ENCODE results near the gene CNST.
"Not testable (repeated sequence)": the region's sequence is repeated elsewhere in the genome, so short reads cannot be mapped to it uniquely, and the experiment has no call there.

Gene CNST

DNA sequence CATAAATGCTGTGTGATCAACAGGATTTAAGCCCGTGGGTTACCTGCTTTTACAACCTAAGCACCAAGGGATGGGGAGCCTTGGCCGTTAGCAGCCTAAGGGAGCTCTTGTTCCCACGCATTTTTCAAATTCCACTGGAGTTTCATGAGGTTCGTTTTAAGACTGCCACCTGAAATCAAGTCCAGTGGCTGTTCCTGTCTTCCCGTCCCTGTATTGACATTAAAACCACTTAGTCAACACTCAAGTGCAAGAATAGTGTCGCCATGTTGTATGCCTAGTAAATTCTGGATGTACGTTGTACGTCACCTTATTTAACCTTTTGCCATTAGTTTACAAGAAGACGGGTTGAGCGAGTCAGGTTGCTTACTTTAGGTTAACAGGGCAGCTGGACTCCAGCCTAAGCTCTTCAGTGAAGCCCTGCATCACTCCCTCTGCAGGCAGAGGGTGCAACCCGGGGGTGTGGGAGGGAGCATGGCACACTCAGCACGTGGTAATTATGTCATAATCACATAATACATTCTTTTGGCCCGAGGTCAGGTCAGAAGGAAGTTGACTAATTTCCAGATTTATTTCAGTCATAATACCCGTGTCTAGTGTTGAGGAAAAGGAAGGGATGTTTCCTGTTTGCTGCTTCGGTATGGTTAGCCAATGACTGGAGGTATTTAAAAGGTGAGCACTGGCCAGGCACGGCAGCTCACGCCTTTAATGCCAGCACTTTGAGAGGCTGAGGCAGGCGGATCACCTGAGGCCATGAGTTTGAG is 42.5 kb downstream of the CNST start:
- intact Hi-C loops (cut with DNase I): no loop called here
- no peak for DNase-seq

DNA sequence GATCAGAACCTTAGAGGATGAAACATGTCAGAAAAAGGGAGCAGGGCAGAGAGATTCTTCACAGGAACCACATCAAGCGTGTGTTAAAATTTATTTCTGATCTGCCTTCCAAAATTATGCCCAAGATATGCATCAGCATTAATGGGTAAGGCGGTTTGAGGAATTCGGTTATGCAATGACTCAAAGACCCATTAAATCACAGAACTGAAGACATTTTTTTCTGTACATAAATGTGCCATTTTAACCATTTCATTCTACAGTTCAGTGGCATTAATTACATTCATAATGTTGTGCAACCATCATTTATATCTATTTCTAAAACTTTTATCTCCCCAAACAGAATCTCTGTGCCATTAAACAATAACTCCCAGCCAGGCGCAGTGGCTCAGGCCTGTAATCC is 43.4 kb downstream of the CNST start:
- intact Hi-C loops (cut with DNase I): no loop called here
- DNase-seq: no peak

DNA sequence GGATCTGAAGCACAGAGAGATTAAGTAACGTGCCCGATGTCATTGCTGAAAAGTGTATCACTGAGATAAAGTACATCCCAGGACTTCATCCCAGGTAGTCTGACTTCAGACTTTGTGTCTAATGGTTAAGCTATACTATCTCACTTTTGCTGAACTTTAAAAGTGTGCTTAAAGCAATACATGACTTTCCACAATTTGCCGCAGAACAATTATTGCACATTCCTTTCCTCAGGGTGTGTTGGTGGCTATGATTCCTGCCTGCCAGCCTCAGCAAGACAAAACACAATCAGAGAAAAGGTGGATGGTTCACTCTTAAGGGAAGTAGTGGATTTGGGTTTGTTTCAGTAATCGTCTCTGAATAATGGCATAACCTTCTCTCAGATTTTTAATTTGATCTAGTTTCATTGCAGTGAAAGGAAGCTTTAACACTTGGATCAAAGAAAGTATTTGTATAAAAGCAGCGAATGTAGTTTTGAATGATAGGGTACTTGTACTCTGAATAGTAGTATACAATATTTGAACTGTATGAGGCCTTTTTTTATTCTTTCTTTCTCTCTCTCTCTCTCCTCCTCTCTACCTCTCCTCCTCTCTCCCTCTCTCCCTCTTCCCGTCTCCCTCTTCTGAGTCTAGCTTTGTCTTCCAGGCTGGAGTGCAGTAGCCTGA is 47.0 kb downstream of the CNST start:
- intact Hi-C loops (cut with DNase I): no loop called here
- DNase-seq: no peak

DNA sequence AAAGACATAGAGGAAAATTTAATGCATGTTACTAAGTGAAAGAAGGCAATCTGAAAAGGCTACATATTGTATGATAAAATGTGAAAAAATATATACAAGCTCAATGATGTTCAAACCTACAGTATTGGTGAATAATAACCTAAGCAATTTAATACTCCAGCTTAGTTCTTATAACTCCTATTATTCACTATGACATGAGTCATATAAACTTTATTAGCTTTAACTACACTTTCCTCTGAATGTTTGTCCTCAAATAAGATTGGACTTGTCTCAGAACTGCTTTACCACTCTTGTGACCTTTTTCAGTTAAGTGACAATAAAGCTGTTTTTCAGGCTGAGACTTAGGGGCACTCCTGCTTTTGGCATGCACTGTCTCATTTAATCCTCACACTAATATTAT is 50.9 kb downstream of the CNST start:
- intact Hi-C loops (cut with DNase I): no loop called here
- DNase-seq: no peak

DNA sequence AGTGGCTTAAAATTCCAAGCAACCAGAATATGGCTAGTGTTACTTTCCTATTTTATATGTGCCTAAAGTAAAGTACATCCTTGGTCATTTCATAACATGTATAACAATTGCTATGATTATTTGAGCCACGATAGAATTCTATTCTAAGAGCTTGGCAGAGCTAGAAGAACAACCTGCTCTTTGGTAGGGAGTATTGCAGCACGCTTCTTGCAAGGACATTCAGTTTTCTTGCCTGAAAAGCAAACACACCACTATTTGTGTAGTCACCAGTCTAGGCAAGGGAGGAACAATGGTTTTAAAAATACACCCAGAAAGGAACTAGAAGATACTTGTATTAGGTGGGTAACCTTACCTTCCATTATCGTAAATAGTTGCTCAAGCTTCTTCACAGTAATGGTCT is 51.5 kb downstream of the CNST start:
- no peak for DNase-seq
- intact Hi-C loops (cut with DNase I): no loop called here

DNA sequence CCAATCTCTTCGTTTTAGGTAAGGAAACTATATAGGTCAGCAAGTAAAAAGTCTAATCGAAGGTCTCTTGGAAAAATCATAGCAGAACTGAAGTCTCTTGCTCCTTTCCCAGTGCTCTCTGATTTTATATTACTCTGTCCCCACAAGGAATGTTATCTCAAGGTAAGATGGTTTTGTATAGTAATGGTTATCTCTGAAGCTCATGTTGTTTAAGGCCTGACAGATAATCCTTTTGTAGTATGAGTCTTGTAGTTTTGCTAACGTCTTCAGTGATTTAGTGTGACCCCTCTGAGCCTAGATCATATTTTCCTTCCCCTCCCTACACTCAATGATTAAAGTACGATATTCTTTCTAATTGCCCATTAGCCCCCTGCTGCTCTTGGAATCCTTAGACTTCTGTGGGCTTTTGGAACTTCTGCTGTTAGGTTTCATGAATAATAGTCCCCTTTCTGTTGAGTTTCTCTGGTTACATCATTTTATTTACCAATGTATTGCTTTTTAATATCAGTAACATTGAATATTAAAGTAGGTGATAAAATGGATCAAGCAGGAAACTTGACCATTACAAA is 52.1 kb downstream of the CNST start:
- intact Hi-C loops (cut with DNase I): no loop called here
- no peak for DNase-seq

DNA sequence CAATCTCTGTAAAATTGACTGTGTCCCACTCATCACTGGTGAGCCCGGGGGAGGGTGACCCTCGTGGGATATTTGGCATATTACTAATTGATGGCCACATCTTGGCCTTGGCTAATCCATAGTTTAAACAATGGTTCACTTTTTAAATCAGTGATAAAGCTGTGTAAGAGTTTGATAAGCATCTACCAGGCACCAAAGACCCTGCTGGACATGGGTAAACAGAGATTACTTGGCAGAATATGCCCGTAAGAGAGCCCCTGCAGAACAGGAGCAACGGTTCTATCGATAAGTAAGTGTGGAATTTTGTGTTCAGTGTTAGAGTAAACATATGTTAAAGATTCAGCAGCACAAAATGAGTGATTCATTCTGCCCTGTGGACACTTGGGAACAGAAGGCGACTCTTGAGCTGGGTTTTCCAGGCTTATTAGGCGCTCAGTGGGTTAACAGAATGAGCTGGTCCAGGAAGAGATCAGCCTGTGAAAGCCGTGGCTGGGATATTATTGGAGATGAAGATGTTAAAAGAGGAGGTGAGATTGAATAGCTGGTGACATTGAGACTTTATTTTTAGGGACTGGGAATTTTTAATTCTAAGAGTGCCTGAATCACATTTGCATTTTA is 55.9 kb downstream of the CNST start:
- DNase-seq: no peak
- intact Hi-C loops (cut with DNase I): no loop called here

DNA sequence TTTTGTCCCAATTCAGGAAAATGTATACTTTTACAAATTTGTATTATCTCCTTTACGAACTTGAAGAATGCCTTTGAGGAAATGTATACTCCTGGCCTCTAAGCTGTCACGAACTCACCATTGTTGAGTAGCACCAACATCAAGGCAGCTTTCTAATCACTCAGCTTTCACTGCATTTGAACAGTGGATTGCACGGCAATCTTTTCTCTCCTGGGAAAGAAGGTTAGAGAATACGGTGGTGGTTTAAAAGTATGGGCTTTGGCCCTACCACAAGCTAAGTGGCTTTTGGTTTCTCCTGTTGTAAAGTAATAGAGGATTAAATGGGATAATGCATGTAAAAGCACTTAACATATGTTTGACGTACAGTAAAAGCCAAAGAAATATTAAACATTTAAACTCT is 57.8 kb downstream of the CNST start:
- DNase-seq: no peak
- intact Hi-C loops (cut with DNase I): no loop called here

DNA sequence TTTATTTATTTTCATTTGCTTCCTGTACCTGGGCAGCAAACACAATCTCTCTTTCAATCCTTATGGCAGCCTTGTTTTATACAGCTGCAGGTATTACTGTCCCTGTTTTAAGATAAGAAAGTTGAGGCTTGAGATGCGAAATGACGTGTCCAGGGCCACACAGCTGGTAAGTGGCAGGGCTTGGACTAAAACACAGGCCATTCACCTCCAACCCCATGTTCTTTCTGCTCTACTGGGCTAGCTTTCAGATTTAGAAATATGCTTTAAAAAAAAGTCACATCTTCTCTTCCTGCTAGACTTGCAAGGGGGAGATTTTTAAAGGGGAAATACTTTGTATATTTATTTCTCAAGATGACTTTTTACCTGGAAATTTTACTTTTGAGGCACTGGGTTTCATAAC is 62.8 kb downstream of the CNST start:
- DNase-seq: no peak
- intact Hi-C loops (cut with DNase I): no loop called here

DNA sequence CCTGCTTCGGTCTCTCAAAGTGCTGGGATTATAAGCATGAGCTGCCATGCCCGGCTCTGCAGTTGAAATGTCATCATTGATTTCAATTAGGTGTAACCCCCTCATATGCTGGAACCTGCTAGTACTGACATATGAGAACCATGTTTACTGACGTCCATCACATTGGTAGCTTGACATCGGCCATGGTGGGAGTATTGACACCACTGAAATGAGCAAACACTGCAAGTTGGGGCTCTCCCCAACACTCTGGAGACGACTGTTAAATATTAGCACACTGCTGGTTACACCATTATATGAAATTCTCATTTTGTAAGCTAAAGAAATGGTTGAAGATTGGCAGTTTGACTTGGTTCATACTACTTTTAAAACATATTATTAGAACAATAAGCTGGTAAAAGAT is 63.7 kb downstream of the CNST start:
- intact Hi-C loops (cut with DNase I): no loop called here
- DNase-seq: no peak

DNA sequence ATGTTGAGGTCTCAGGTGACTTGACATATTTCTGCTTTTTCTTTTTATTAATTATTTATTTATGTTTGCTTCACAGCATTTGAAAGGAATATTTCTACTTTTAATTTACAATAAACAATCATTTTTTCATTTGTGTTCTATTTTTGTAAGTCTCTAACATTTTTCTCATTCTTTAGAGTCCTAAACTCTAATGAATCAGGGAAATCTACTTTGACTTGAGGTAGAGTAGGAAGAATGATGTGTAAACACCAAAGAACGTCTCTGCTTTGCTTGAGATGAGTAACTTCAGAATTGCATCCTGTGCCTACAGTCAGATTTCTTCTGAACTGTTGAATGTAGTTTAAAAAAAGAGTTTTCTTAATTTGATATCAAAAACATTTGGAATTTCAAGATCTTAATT is 65.2 kb downstream of the CNST start:
- no peak for DNase-seq
- intact Hi-C loops (cut with DNase I): no loop called here

DNA sequence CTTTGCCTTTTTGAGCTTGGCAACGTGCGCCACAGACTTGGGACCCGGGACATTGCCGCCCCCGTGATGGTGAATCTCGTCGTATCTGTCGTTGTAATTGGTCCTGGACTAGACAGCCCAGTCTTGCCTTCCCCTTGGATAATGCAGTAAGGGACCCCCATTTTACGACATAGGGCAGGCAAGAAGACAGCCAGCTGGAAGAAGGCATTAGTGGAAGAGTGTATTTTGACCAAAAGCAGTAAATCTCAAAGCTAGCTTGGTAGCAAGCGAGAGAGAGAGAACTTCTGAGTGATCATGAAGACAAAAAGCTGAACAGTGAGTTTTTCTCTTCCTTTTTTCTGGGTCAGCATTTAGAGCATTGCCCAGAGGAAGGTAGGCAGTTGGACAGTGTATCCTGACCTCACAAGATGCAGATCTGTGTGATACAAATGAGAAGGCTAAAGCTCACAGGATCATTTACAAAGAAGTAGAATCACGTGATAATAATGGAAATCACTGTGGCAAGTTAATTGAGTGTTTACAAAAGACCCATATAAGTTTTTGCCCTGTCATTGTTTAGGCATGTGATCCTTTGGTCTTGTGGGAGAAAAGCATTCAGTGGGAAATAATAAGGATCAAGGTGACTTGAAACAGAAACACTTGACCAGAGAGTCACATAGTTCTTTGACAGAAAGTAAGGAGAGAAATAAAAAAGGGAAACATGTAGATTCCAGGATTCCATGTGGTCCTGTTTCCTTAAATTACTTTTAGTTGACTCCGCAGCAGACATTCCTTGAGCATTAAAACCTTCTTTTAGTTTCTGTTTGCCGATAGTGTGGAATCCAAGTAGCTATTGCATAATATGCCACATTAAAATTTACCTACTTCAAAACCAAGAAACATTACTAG is 66.3 kb downstream of the CNST start:
- intact Hi-C loops (cut with DNase I): no loop called here
- DNase-seq: no peak

DNA sequence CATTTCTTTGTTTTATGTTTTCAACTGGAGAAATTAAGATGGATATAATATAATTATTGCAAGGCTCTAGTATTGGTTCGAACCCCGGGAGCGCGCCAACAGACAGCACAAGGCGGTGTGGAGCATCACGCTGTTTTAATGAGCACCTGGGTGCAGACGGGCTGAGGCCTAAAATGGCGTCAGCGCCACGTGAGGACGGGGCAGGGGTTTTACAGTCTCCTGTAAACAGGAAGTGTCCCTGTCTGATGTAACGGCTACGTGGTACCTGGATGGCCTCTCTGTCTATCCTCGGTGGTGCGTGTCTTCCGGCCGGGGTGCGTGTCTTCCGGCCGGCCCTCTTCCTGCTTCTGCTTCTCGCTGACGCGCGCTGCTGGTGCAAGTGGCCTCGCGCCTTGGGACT is 68.4 kb downstream of the CNST start:
- intact Hi-C loops (cut with DNase I); DNase-seq: not testable (repeated sequence)

DNA sequence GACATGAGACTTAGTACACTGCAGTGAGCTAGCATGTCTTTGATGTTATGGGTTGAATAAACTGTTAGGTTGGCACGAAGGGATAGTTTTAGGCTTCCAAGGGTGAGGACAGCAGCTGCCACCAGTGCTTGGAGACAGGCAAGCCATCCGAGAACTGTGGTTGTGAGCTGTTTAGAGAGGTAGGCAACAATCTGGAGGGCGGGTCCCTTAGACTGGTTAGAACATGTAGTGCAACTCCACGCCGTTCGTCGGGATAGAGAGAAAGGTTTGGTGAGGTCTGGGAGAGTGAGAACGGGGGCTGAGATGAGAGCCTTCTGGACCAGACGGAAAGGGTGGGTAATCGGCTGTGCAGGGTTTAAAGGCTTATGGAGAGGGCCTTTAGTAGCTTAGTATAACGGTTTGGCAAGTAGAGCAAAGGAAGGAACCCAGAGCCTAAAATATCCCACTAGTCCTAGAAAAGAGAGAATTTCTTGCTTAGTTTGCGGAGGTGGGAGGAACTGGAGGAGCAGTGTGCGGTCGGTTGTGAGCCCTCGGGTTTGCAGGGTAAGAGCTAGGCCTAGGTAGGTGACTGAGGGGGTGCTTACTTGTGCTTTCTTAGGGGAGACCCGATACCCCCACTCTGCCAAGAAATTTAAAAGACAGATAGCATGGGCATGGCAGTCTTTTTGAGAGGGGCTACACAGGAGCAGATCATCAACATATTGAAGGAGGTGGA is 72.8 kb downstream of the CNST start:
- DNase-seq: peak in 2 of 10 donors; percentile 14 to 34
- intact Hi-C loops (cut with DNase I): no loop called here

DNA sequence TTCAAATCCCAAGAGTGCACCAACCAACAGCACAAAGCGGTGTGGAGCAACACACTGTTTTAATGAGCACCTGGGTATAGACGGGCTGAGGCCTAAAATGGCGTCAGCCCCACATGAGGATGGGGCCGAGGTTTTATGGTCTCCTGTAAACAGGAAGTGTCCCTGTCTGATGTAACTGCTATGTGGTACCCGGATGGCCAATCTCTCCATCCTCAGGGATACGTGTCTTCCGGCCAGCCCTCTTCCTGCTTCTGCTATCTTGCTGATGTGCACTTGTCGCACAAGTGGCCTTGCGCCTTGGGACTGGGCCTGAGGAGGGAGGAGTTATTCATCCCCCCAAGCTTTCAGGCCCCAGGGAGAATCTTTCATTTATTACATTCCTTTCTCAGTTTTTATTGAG is 73.5 kb downstream of the CNST start:
- no peak for DNase-seq
- intact Hi-C loops (cut with DNase I): no loop called here

DNA sequence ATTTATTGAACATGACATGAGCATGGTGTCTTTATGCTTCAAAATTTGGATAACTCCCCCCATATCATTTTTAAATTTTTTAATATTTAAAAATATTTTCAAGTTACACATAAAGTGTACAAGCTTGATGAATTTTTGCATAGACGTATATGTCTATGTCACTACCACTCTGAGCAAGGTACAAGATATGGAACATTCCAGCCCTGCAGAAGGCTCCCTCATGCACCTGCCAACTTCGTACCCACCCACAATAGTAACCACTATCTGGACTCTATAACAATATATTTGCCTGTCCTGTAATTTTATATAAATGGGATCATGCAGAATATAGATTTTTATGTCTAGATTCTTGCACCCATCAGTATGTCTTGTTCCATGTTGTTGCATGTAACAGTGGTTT is 74.5 kb downstream of the CNST start:
- intact Hi-C loops (cut with DNase I): no loop called here
- no peak for DNase-seq

DNA sequence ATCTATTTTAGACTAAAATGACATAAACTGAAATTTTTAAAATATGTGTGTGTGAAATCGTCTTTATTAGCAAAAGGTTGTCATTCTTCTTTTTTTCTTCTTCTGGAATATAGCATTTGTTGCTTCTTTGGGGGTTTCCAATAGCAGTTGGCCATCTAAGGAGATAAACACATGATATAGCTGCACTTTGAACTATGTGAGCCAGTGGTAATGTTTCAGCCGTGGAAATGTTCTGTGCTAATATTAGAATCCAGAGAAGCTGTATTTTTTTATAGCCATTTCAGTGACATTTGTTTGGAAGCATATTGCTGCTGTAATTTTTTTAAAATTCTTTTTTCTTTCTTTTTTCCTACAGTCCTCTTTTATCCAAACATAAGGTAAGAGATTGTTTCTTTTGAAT is 75.1 kb downstream of the CNST start:
- DNase-seq: no peak
- intact Hi-C loops (cut with DNase I): no loop called here

DNA sequence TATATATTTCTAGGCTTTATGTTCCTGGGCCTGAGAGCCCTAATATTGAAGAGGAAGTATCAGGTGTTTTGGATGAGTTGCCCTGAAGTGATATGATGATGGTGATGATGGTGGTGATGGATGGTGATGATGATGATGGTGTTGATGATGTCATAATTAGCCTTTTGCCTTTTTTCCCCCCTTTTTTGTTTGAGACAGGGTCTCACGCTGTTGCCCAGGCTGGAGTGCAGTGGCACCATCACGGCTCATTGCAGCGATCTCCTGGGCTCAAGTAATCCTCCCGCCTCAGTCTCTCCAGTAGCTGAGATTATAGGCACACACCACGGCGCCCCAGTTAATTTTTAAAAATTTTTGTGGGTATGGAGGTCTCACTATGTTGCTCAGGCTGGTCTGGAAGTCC is 76.5 kb downstream of the CNST start:
- DNase-seq: no peak
- intact Hi-C loops (cut with DNase I): no loop called here

DNA sequence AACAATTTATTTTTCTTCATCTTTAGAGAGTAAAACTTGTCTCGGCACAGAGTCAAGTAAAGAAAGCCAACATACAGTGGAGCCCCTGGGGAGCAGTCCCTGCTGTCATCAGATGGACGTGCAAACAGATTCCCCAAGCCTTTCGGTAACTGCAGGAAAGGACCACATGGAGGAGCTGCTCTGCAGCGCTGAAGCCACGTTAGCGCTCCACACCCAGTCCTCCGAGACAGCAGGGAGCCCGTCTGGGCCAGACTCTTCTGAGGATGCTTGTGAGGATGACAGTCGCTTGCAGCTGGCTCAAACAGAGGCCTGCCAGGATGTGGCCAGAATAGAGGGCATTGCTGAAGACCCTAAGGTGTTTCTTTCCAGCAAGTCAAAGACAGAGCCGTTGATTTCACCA is 80.9 kb downstream of the CNST start:
- intact Hi-C loops (cut with DNase I): loop anchor here (2.0 kb wide), 2 partner anchors 52 to 108 kb away; no protein-coding TSS in a partner anchor
- peak; percentile 45 to 97 (median 74) for DNase-seq

DNA sequence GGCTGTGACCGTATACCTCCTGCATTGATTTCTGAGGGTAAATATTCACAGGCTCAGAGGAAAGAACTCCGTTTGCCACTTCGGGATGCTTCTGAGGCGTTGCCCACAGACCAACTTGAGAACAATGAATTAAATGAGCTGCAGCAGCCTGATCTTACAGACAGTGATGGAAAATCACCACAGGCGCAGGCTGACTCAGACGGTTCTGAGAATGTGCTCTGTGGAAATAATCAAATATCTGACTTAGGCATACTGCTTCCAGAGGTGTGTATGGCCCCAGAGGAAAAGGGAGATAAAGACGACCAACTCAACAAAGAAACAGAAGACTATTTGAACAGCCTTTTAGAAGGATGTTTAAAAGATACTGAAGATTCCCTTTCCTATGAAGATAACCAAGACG is 81.3 kb downstream of the CNST start:
- intact Hi-C loops (cut with DNase I): loop anchor here (2.0 kb wide), 2 partner anchors 51 to 107 kb away; no protein-coding TSS in a partner anchor
- peak in 4 of 10 donors; percentile 17 to 87 (median 26) for DNase-seq

All from posterior cingulate gyrus (tissue), 11 donors.